Osteoblast (primary cell): ENCODE measurements around the gene PRKCA. TPM values are rescaled to one million over a fixed set of nuclear protein-coding genes. Genes with fewer than 3 reads are reported as not detected.
"Not testable (repeated sequence)": the region's sequence is repeated elsewhere in the genome, so short reads cannot be mapped to it uniquely, and the experiment has no call there.

Source experiments
- DNase-seq: peaks from one replicate; pipeline ENCODE4 v3.0.0; 2011; ENCODE audit warnings: low spot score, mixed read lengths; ENCODE audit not compliant: insufficient read length; ENCODE audit errors: missing footprints
- H2AFZ ChIP-seq: 2 replicates; pipeline ENCODE4 v1.6.0; 2011; ENCODE audit warnings: mild to moderate bottlenecking, low read length
- H3K27ac ChIP-seq: 2 replicates; pipeline ENCODE4 v1.5.1; 2011; ENCODE audit warnings: mild to moderate bottlenecking, low read depth, low read length, moderate library complexity
- H3K27me3 ChIP-seq: 2 replicates; pipeline ENCODE4 v1.6.0; 2012; ENCODE audit warnings: mild to moderate bottlenecking, control low read depth, inconsistent platforms, low read length, moderate library complexity; ENCODE audit not compliant: insufficient read depth
- H3K36me3 ChIP-seq: 2 replicates; pipeline ENCODE4 v1.5.1; 2011; ENCODE audit warnings: mild to moderate bottlenecking, low read length, control low read depth, moderate library complexity; ENCODE audit not compliant: insufficient read depth
- H3K4me1 ChIP-seq: 2 replicates; pipeline ENCODE4 v1.5.1; 2011; ENCODE audit warnings: mild to moderate bottlenecking, low read length, control low read depth, moderate library complexity; ENCODE audit not compliant: insufficient read depth
- H3K4me2 ChIP-seq: 2 replicates; pipeline ENCODE4 v1.6.0; 2011; ENCODE audit warnings: mild to moderate bottlenecking, low read length; ENCODE audit not compliant: insufficient read depth
- H3K4me3 ChIP-seq: fragments of 200-600 bp; sonication (generic); 3 replicates; pipeline ENCODE4 v1.5.1; 2012; ENCODE audit warnings: mild to moderate bottlenecking, low read length, inconsistent platforms; ENCODE audit not compliant: insufficient read depth
- H3K79me2 ChIP-seq: 2 replicates; pipeline ENCODE4 v1.6.0; 2012; ENCODE audit warnings: mild to moderate bottlenecking, low read length, control low read depth, inconsistent platforms; ENCODE audit not compliant: insufficient read depth
- H3K9me3 ChIP-seq: 2 replicates; pipeline ENCODE4 v1.5.1; 2011; ENCODE audit warnings: low read depth, low read length, control low read depth
- H4K20me1 ChIP-seq: 2 replicates; pipeline ENCODE4 v1.6.0; 2012; ENCODE audit warnings: mild to moderate bottlenecking, low read length, control low read depth; ENCODE audit not compliant: insufficient read depth
- total RNA-seq: library from RNA; depleted of rRNA; stranded (reverse); fragments of >200 nt; gene quantifications from 2 replicates; pipeline ENCODE4 v1.2.3, GENCODE V29; 2012
- TF ChIP-seq, protein P1 (sequence below): IDR thresholded peaks from 2 replicates; pipeline ENCODE4 v1.5.1; 2011; ENCODE audit warnings: mild to moderate bottlenecking, low read depth, low read length, moderate library complexity; ENCODE audit errors: extremely low read depth

Gene PRKCA
- total RNA-seq, 1 donor, result 46.0 TPM

DNA sequence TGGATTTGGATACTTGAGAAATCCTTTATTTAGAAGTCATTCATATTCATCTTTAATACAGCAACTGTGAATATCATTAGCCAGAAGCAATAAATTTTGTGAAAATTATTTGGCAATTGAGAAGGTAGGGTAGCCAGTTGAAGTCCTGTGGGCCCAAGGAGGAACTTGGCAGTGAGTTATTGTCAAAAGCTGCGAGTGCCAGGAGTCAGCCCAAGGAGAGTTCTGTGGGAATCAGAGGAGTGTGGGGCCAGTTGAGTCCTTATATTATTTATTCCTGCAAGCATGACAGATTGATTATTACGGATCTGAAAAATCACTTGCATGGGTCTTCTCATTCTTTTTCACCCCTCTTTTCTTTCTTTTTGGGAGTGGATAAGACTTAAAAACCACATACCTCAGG, 38.3 kb downstream of the PRKCA start:
- Histone ChIP-seq H4K20me1 (peaks cover 33% of the 10 kb centered on the region), H3K79me2 (peaks cover 93% of the 10 kb centered on the region)

DNA sequence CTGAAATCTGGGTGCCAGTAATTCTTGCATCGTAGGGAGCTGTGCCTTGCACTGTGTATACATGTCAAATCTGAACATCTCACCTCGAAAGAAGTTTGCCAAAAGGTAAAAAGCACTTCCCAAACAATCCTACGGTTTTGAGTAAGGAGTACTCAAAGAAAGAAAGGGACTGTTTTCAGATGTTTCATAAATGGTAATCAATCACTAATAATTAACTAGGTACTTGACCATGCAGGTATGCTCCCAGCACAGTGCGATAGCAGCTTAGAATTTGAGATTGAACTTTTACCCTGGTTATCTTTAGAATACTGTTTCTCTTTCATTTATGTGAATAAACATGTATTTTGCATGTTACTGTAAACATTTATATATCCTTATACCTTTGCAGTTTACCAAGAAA, 39.0 kb downstream of the PRKCA start:
- peaks cover 91% of the 10 kb centered on the region for H3K79me2 ChIP-seq
- TF ChIP-seq, protein P1, sequence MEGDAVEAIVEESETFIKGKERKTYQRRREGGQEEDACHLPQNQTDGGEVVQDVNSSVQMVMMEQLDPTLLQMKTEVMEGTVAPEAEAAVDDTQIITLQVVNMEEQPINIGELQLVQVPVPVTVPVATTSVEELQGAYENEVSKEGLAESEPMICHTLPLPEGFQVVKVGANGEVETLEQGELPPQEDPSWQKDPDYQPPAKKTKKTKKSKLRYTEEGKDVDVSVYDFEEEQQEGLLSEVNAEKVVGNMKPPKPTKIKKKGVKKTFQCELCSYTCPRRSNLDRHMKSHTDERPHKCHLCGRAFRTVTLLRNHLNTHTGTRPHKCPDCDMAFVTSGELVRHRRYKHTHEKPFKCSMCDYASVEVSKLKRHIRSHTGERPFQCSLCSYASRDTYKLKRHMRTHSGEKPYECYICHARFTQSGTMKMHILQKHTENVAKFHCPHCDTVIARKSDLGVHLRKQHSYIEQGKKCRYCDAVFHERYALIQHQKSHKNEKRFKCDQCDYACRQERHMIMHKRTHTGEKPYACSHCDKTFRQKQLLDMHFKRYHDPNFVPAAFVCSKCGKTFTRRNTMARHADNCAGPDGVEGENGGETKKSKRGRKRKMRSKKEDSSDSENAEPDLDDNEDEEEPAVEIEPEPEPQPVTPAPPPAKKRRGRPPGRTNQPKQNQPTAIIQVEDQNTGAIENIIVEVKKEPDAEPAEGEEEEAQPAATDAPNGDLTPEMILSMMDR, result no peak
- H4K20me1 ChIP-seq, result peaks cover 28% of the 10 kb centered on the region

More for the DNA sequence above, 38.3 kb downstream of the PRKCA start:
- no peaks in the 10 kb centered on the region for H3K9me3 ChIP-seq
- H3K4me1 ChIP-seq, result peaks cover 21% of the 10 kb centered on the region
- H3K4me2 ChIP-seq, result no peak overlapping the region
- DNase-seq, result no peak
- TF ChIP-seq, protein P1, result no peak
- H3K36me3 ChIP-seq, result no peaks in the 10 kb centered on the region
- no peaks in the 10 kb centered on the region for H3K27me3 ChIP-seq
- H3K27ac ChIP-seq, result no peak overlapping the region
- no peak overlapping the region for H2AFZ ChIP-seq
- H3K4me3 ChIP-seq, result no peak overlapping the region

DNA sequence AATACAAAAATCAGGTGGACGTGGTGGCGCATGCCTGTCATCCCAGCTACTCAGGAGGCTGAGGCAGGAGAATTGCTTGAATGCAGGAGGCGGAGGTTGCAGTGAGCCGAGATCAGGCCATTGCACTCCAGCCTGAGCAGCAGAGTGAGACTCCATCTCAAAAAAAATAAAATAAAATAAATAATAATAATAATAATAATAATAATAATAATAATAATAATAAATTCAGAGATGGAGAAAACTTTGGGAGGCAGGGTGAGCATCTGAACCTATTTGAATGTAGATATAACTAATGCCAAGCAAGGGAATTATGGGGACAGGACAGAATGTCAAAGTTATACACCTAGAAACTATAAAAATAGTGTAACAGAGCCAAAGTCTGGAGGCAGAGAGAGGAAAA, 39.9 kb downstream of the PRKCA start:
- peaks cover 92% of the 10 kb centered on the region for H3K79me2 ChIP-seq
- H4K20me1 ChIP-seq, result peaks cover 25% of the 10 kb centered on the region

More for the DNA sequence above, 39.0 kb downstream of the PRKCA start:
- no peak overlapping the region for H3K4me2 ChIP-seq
- no peak overlapping the region for H3K27ac ChIP-seq
- H3K4me3 ChIP-seq, result no peak overlapping the region
- no peak for DNase-seq
- H3K27me3 ChIP-seq, result no peaks in the 10 kb centered on the region
- H2AFZ ChIP-seq, result no peak overlapping the region
- no peaks in the 10 kb centered on the region for H3K36me3 ChIP-seq
- H3K9me3 ChIP-seq, result no peaks in the 10 kb centered on the region
- H3K4me1 ChIP-seq, result peaks cover 21% of the 10 kb centered on the region

DNA sequence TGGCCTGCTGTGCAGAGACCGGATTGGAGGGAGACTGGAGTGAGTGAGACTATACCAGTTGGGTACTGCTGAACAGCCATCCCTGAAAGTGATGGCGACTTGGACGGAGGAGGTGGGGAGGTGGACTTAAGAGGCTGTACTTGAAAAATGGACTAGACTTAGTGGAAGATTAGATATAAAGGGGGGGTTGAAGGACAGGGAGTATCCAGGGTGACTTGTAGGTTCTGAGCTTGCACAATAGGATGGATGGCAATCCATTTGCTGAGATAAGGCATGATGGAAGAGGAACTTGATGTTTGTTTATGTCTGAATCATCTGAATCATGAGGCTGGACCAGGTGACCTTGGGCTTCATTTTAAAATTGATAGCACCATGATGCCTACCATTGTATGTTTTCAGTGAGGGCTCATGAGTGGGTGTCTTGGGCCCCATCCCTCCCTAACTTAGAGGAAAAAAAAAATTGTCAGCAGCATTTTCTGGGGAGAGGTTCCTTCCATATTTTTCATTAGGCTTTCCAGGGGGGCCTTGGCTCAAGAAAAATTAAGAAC, 41.2 kb downstream of the PRKCA start:
- Histone ChIP-seq H3K4me2 (no peak overlapping the region), H3K27ac (no peak overlapping the region), H3K4me1 (peaks cover 27% of the 10 kb centered on the region), H3K36me3 (no peaks in the 10 kb centered on the region), H3K9me3 (no peaks in the 10 kb centered on the region), H4K20me1 (peaks cover 30% of the 10 kb centered on the region), H3K27me3 (no peaks in the 10 kb centered on the region), H2AFZ (no peak overlapping the region), H3K79me2 (peaks cover 91% of the 10 kb centered on the region), H3K4me3 (no peak overlapping the region)
- DNase-seq, result no peak
- TF ChIP-seq, protein P1, result no peak

More for the DNA sequence above, 39.9 kb downstream of the PRKCA start:
- H3K4me3 ChIP-seq, H3K9me3 ChIP-seq, H3K4me2 ChIP-seq, H3K27ac ChIP-seq, H3K27me3 ChIP-seq, DNase-seq, H2AFZ ChIP-seq, H3K36me3 ChIP-seq: not testable (repeated sequence)
- peaks cover 21% of the 10 kb centered on the region for H3K4me1 ChIP-seq
